ENCODE data around the gene ZBTB17.
"Not testable (repeated sequence)": the region's sequence is repeated elsewhere in the genome, so short reads cannot be mapped to it uniquely, and the experiment has no call there.

Gene ZBTB17

GRCh38 chr1:15899266-15899665 lies 76.6 kb downstream of the ZBTB17 start:
- H3K27me3 ChIP-seq (ENCODE audit: control insufficient read depth, insufficient read depth, low read length) = no peaks in the 10 kb centered on the region
- H3K9me3 ChIP-seq (ENCODE audit: control insufficient read depth, insufficient read depth, low read length) = no peaks in the 10 kb centered on the region
- WGBS (ENCODE audit: insufficient coverage, insufficient read length) = no CpG with 5 or more reads among the region's 9 CpGs
- no peaks in the 10 kb centered on the region for H3K36me3 ChIP-seq (ENCODE audit: control insufficient read depth, insufficient read depth, low read length)
- H3K27ac ChIP-seq (ENCODE audit: low read length) = no peak overlapping the region
- DNase-seq (ENCODE audit: low read depth, low spot score) = no peak
- no peak overlapping the region for H3K4me3 ChIP-seq (ENCODE audit: low read length)
- H3K4me1 ChIP-seq (ENCODE audit: control insufficient read depth, insufficient read depth, low read length) = no peaks in the 10 kb centered on the region

- H3K4me3 ChIP-seq (ENCODE audit: low read length); DNase-seq (ENCODE audit: low read depth, low spot score); H3K4me1 ChIP-seq (ENCODE audit: control insufficient read depth, insufficient read depth, low read length); H3K27ac ChIP-seq (ENCODE audit: low read length); H3K9me3 ChIP-seq (ENCODE audit: control insufficient read depth, insufficient read depth, low read length); H3K36me3 ChIP-seq (ENCODE audit: control insufficient read depth, insufficient read depth, low read length); H3K27me3 ChIP-seq (ENCODE audit: control insufficient read depth, insufficient read depth, low read length): not testable (repeated sequence)
- WGBS (ENCODE audit: insufficient coverage, insufficient read length) = no CpG with 5 or more reads among the region's 20 CpGs
Measured at GRCh38 chr1:15896841-15897610, 78.9 kb downstream of the ZBTB17 start.

GRCh38 chr1:15895233-15895632 lies 80.7 kb downstream of the ZBTB17 start:
- Histone ChIP-seq H3K9me3 (ENCODE audit: control insufficient read depth, insufficient read depth, low read length) (no peaks in the 10 kb centered on the region), H3K4me3 (ENCODE audit: low read length) (no peak overlapping the region), H3K4me1 (ENCODE audit: control insufficient read depth, insufficient read depth, low read length) (no peaks in the 10 kb centered on the region), H3K36me3 (ENCODE audit: control insufficient read depth, insufficient read depth, low read length) (no peaks in the 10 kb centered on the region), H3K27me3 (ENCODE audit: control insufficient read depth, insufficient read depth, low read length) (no peaks in the 10 kb centered on the region), H3K27ac (ENCODE audit: low read length) (no peak overlapping the region)
- no peak for DNase-seq (ENCODE audit: low read depth, low spot score)

- WGBS (ENCODE audit: insufficient coverage, insufficient read length) = no CpG with 5 or more reads among the region's 6 CpGs
- not testable (repeated sequence) for H3K36me3 ChIP-seq (ENCODE audit: control insufficient read depth, insufficient read depth, low read length); H3K27ac ChIP-seq (ENCODE audit: low read length); H3K4me1 ChIP-seq (ENCODE audit: control insufficient read depth, insufficient read depth, low read length); H3K9me3 ChIP-seq (ENCODE audit: control insufficient read depth, insufficient read depth, low read length); H3K27me3 ChIP-seq (ENCODE audit: control insufficient read depth, insufficient read depth, low read length); H3K4me3 ChIP-seq (ENCODE audit: low read length); DNase-seq (ENCODE audit: low read depth, low spot score)
Measured at GRCh38 chr1:15892857-15893599, 82.9 kb downstream of the ZBTB17 start.
